ENCODE results near the gene PCED1A.
A peak's percentile ranks its signal among the peaks of the same experiment; 100 is the strongest.
"Not testable (repeated sequence)": the region's sequence is repeated elsewhere in the genome, so short reads cannot be mapped to it uniquely, and the experiment has no call there.

PCED1A gene

DNA sequence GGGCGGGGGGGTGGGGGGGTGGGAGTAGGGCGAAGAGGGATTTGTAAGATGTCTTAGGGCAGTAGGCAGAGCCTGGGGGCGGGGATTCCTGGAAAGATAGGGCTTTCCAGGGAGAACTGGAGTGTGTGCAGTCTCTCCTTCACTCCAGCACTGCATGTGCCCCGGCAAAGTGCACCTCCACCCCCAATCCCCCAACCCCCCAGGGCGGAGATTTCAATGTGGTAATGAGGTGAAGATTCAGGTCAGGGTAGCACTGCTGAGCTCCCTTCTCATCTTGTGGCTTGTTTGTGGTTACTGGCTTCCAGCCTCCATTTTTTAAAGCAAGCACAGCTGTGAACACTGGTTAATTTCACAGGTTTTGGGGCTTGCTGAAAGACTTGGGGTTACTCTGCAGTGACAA lies 18.4 kb downstream of the PCED1A start:
- DNase-seq = no peak

DNA sequence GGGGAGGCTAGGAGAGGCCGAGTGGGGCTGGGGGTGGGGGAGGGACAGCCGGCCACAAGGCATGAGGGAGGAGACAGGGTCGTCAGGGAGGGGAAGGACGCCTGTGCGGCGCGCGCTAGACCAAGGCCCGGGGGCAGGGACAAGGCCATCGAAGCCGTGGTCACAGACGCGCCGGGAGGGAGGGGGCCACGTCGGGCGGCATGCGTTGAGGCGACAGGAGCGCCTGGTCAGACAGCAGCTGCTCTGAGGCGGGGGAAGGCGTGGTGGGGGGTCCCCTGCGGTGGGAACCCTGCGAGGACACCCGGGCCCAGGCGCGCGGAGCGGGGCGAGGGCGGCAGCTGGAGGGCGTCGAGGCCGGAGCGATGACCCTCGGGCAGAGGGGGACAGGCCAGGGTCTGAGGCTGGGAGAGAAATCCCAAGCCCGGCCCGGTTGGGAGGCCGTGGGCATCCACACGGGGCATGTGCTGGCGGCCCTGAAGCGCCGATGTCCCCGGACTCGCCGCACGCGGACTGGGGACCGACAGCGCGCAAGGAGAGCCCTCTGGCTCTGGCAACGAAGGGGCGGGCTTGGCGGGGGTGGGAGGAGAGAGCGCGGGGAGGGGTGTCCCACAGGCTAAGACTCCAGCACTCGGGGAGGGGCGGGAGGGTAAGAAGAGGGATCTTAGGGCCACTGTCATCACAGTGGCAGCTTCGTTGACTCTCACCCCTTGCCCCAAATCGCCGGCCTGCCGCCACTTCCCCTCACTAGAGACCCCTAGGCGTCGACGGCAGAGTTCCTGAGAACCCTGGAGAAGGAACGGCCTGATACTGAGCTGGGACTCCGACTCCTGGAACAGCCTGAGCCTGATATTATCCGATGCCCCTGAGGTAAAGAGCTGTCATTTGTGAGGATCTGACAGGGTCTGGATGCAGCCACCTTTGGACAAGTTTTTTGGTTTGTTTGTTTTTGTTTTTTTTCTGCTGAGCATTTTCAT lies 19.3 kb downstream of the PCED1A start:
- DNase-seq = no peak

DNA sequence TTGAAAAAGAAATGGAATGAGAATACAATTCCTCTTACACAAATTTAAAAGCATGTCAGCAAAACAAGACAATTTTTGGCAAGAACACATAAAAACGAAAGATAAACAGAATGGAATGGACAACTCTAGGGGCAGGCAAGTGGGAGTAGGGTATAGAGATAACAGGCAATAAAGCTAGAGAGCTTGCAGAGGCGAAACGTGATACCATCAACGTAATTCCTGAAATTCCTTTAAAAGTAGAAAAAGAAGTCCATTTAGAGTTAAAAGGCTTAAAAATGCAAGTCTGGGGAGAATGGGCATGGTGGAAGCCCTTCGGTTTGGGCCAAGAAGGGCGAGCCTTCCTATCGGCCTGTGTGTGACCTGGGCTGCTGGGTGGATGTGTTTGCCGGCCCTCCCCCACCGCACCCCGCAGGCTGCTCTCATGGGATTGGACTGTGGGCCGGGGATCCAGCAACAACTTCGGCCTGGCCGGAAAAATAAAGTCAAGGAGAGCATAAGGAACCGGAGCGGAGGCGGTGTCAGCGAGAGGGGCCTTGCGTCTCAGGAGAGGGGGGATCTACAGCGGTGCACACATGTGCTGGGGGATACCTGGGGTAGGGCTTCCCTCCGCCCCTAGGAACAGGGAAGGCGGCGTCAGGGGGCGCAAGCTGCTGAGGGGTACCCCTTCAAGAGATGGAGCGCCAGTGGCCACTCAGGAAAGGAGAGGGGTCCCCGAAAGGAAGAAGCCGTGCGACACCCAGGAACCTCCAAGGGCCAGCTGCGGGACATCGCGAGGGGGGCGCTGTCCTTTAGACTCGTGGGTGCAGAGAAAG lies 20.2 kb downstream of the PCED1A start:
- peak; percentile 69 for DNase-seq

DNA sequence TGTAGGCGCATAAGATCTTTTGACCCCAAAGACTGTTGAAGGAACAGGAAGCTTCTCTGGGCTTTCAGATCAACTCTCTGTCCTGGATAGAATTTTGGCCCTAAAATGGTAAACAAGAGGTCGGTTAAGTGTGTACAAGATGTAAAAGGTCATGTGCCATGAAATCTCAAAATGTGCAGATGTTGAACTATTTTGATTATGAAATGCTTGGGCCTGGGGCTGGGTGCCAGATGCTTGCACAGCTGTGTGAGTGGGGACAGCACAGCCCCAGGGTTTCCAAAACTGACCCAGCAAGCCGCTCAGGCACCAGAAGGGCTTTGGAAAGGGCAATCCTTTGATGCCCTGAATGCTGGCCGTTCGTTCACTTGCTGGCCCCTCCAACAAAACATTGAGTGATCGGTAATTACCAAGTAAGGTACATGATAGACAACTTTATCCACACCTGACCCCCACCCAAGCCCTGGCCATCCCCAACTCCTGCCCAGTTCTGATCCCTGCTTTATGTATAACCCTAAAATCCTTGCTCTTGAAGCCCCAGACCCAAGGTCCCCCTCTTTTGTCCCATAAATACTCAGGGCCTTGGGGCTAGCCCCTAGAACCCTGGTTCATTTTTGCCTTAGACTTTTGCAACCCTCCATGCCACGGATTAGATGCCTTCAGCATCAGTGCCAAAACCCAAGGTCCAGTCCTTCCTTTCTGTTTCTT lies 22.4 kb downstream of the PCED1A start:
- no peak for DNase-seq

DNA sequence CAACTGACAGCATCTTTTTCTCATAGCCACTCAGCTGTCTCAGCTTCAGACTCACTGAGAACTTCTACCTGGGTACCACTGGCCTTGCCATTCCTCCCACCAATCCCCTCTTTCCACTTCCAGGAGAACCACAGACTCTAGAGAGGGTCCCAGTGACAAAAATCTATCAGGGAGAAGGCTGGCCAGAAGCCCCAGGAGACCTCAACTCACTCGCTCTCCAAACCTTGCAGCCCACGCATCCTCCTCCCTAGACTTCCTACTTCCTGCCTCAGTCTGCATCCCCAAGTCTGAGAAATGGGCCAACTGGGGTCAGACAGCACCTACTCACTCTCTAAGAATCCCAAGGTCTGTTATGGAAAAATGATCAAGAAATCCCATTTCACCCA lies 23.1 kb downstream of the PCED1A start:
- DNase-seq = no peak

DNA sequence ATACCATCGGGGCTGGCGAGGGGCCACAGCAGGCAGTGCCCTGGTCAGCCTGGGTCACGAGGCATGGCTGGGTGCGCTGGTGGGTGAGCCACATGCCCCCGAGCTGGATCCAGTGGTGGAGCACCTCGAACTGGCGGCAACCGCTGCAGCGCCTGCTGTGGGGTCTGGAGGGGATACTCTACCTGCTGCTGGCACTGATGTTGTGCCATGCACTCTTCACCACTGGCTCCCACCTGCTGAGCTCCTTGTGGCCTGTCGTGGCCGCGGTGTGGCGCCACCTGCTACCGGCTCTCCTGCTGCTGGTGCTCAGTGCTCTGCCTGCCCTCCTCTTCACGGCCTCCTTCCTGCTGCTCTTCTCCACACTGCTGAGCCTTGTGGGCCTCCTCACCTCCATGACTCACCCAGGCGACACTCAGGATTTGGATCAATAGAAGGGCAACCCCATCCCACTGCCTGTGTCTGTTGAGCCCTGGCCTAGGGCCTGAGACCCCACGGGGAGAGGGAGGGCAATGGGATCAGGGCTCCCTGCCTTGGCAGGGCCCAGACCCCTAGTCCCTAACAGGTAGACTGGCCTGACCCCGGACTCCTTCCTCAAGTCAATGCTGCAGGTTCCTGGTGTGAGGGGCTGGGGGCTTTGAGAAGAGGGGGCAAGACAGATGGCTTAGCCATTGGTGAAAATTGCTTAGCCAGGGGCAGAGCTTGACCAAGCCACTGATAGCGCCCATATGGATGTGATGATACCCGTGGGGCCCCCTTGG lies 23.7 kb downstream of the PCED1A start:
- no peak for DNase-seq

DNA sequence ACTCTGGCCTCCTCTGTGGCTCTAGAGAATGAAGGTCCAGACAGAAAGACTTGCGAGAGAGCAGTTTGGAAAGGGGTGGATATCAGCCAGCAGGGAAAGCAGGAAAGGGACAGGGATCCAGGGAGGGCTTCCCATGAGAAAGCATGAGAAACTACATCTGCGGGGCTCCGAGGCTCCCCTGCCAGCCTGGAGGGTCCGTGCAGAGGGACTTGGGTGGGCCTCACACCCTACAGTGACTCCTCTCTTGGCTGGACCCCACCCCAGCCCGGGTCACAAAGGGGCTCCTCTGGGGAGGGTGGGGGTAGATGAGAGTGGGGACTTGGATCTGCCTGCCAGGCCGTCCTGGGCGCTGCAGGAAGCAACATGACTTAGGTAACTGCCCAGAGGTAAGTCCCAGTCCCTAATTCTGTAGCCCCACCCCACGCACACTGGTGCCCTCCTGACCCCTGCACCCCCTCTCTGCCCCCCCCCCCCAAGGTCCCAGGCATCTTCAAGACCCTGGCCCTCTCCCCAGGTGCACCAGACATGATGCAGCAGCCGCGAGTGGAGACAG lies 24.3 kb downstream of the PCED1A start, which contains the start of gene TMEM239:
Gene TMEM239 (plus strand): TSS at position 335 of the 553 bp plus-strand sequence. CDS start 191 bp downstream, at position 526.
- DNase-seq = no peak

DNA sequence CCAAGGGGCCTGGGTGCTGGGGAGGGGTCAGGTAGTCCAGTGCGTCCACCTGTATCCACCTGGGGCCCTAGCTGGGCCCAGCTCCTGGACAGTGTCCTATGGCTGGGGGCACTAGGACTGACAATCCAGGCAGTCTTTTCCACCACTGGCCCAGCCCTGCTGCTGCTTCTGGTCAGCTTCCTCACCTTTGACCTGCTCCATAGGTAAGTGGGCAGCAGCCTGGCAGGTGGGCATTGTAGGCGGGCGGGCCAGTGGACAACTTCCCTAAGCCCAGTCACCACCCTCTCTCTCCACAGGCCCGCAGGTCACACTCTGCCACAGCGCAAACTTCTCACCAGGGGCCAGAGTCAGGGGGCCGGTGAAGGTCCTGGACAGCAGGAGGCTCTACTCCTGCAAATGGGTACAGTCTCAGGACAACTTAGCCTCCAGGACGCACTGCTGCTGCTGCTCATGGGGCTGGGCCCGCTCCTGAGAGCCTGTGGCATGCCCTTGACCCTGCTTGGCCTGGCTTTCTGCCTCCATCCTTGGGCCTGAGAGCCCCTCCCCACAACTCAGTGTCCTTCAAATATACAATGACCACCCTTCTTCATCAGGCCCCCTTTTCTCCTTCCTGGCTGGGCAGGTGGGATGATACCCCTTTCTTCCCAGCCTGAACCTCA lies 25.1 kb downstream of the PCED1A start:
- DNase-seq = no peak

DNA sequence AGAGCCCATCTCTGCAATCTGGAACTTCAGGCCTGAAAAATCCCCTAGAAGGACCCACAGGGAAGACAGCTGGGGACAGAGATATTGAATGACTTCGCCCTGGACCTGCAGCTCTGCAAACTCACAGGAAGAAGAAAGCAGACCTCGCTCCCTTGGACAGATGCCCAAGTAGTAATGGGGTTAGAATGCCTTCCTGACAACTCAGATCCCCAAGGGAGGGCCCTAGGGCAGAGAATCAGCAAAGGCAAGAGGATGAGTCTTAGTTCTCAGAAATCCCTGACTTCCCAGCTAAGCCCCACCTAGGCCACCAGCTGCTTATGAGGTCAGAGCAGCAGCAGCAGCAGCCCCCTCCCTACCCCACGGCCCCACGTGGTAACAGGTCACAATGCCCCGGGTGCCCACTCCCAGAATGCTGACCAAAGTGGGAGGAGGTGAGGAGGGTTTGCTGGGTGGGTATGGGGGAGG lies 25.8 kb downstream of the PCED1A start, which contains the start of gene C20orf141:
Gene C20orf141 (plus strand): TSS at position 401 of the 465 bp plus-strand sequence. CDS start 198 bp downstream, outside the sequence.
- DNase-seq = peak; percentile 100

DNA sequence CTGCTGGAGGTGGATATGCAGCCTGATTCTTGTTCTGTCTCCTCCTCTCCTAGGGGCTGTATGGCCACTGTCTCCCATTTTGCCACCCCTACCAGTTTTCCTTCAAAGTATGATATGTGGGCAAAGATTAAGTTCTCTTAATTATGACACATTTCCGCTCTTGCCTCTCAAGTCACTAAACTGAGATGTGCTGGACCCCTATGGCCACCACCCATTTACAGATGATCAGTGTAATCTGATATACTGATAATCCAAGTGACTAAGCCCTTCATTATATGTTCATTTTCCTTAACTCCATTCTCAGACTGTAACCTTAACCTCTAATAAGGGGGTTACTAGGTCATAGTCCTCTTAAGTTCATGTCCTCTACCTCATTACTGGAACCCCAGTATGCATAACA lies 26.4 kb downstream of the PCED1A start:
- peak; percentile 35 for DNase-seq

DNA sequence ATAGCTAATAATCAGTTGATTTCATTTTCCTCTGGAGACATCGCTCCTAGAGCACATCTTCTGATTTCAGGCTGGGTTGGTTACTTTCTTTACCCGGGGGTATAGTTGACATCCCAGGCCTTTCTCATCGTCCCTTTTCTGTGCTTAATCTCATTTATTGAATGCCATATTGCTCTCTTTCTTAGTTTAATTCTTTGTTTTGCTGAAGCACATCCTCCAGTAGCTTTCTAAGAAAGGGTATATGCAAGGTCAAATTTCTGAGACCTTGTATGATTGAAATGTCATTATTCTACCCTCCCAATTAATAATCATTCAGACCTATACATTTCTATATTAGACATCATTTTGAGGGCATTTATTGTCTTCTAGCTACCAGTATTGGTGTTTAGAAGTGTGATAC lies 28.3 kb downstream of the PCED1A start:
- DNase-seq = no peak

DNA sequence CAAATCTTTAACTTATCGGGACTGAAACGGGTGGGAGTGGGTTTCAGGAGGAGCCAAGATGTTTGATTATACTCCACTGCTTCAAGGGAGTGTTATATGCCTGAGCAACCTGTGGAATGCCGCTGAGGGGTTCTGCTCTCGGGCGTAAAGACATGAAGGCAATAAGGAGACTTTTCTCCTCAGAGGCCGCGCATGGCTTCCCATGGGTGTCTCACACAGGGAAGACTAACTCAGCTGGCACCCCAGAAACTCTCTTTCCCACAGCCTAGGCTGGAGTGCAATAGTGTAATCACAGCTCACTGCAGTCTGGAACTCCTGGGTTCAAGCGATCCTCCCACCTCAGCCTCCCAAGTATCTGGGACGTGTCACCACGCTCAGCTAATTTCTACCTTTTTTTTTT lies 30.8 kb downstream of the PCED1A start:
- no peak for DNase-seq

DNA sequence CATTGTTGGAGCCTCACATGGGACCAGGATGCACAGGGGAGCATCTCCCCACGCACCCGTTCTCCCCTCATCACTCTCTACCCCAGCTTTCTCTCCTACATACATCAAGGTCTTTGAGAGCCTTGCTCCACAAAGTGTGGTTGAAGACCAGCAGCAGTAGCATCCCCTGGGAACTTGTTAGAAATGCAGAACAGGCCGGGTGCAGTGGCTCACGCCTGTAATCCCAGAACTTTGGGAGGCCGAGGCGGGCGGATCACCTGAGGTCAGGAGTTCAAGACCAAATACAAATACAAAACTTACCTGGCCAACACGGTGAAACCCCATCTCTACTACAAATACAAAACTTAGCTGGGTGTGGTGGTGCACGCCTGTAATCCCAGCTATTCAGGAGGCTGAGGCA lies 32.5 kb downstream of the PCED1A start:
- DNase-seq = not testable (repeated sequence)

DNA sequence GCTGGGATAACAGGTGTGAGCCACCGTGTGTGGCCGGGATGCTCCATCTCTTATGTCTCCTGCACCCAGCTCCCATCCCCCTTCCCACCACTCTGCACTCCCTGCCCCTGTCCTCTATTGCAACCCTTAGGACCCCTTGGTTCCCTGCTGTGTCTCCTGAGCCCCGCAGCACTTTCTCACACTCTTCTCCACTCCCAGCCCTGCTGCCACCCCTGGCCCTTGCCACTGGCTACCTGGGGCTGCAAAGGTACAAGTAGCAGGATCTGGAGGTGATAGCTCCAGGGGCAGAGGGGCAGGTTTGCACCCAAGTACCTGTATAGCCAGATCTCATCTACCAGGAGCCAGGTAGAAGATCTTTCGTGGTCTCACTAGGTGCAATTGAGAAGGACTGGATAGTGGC lies 33.4 kb downstream of the PCED1A start:
- DNase-seq = no peak

DNA sequence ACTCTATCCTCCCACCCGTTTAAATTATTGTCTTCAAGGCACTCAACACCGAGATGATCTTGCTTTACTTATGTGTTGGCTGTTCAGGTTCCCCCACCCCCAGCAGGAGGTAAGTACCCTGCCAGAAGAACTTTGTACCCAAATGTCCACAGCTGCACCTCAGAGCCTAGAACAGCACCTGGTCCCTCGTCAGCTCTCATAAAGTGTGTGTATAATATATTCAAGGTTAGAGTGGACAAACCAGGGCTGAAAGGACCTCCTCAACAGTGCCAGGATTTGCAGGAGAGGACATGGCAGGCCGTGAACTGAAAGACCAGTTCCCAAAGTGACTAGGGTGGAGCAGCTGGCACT lies 34.1 kb downstream of the PCED1A start:
- DNase-seq = no peak

DNA sequence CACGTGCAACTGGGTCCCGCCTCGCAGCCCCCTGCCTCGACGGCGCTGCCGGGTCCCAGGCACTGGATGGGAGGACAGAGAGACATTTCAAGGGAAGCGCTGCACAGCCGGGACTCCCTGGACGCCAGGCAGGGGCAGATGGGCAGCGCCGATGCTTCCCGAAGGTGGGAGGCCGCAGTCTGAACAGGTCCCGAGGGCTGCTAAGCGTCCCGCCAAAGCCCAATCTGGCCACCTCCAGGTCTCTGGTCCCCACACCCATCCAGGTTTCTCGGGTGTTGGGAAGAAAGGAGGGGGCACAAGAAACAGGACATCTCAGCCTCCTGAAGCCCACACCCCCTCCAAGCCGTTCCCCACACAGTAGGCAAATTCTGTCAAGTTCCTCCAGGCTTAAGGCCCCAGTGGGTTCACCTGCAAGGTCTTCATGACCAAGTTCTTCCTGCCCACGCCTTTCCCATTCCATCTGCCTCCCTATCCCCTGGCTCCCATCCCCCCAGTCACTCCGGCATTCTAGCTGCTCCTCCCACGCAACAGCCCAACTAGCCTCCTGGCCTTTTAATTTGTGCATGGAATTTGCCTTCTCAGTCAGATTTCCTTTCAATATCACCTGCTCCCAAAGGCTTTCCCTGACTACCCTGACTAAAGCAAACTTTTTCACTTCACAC lies 34.6 kb downstream of the PCED1A start:
- DNase-seq = no peak

DNA sequence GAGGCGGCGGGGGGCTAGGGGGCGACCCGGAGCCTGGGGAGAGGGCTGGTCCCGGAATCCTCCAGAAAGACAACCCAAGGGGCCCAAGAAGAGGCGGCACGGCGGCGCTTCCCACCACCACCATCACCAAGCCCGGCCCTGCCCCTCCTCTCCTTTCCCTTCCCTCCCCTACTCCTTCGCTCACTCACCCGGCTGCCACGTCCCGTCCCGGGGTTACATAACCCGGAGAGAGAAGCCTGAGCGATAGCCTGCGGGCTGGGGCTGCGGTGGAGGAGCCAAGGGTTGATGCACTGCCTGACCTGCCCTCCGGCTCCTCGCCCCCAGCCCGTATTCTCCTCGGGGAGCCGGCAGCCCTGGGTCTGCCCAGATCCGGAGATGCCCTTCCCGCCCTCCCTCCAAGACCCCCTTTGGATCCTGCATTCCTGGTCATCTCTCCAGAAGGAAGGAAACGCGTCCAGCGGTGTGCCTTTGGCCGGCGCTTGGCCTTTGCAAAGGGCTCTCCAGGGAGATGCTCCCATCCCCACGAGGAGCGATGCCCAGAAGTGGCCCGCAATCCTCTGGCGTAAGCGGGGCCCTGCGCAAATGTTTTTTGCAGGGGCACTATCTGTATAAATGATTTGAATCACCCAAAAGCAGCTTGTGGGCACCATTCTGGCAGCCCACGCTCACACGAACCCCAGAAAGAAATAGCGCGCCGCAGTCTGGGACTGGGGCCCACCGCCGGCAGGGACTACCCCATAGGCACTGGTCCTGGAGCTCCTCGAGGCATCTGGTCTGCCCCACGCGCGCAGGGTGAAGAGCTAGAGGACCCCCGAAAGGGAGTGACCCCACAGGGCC lies 35.4 kb downstream of the PCED1A start:
- no peak for DNase-seq

DNA sequence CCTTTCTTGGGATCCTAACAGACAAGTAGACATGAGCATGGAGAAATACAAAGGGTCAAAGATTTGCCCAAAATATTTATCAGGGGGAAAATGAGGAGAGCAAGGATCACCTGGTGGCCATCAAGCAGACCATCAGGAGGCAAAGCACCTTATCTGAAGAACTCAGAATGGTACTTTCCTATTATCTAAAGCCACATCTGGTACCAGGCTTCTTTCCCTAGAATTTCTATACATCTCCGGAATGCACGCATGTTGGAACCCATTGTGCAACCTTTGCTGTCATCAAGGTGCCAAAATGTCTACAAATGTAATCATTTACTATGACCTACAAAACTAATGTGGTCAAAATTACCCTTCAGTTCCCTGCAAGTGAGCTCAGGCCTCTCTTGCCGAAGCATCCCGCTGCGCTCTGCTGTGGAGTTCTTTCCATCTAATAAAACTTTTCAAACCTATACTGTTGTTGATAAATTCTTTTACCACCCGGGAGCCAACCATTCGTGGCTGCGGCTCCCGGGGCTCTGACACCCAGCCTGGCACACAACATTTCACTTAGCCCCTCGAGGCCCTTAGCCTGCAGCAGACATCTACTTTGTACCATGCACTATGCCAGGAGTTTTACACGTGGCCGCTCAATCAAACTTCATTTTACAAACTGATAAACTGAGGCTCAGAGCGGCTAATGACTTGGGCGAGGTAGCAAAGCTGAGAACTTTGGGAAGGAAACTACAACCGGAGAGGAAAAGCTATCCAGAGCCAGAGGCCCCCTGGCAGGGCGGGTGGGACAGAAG lies 36.2 kb downstream of the PCED1A start:
- no peak for DNase-seq

DNA sequence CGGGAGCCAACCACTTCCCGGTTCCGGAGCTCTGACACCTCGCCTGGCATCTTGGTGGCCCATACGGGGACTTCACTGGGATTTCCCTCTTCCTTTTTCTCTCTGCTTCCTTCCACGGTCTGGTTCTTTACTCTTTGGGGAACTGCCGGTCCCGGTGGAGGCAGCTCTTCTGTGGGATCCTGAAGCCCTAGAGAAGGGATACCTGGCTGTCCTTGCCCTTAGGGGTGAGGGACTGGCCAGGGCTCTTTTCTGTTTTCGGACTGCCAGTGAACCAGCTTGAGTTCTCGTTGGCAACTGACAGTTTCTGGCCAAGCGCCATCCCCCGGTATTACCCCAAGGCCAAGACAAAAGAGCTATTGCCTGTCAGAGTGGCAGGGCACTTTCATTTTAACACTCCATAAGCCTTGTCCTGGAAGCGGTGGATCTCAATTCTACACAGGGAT lies 39.1 kb downstream of the PCED1A start:
- no peak for DNase-seq
